ENCODE measurements around the gene ADAM12. TPM values are rescaled to one million over a fixed set of nuclear protein-coding genes. Genes with fewer than 3 reads are reported as not detected.

ADAM12 gene
- polyA plus RNA-seq, 1 of the 3 experiments (the other 2 are of a cell fraction), result 25.0 TPM

DNA sequence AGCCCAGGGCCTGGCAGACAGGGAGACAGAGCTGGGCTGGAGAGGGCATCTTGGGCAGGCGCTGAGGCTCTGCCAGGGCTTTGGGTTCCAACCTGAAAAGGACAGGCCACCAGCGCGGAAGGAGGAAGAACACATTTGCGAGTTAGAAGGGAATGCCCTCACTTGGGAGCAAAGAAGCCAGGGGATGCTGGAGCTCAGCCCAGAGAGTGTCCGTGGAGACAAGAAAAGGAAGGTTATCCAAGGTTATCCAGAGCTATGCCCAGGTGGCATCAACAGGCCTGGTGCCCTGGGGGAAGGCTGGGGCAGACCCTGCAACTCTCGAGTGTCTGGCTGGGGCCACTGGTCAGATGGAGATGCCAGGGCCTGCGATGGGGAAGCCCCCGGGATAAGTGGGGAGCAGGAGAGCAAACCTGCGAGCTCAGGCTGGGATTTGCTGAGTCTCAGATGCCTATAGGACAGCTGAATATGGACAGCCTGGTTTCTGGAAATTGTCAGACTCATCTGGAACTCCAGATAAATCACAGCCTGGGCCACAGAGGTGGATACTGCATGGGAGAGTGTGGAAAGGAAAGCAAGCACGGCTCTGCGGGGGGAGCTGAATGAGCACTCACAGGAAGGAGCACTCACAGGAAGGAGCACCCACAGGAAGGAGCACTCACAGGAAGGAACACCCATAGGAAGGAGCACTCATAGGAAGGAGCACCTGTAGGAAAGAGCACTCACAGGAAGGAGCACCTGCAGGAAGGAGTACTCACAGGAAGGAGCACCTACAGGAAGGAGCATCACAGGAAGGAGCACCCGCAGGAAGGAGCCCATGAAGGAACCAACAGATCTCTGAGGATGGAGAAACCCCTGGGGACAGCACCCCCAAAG, 152.1 kb downstream of the ADAM12 start:
- DNase-seq, result peak; percentile 74
- POLR2A ChIA-PET, result no interaction called here
- H2AFZ ChIP-seq (ENCODE audit: low read depth), result no peak overlapping the region

More for the DNA sequence above, 152.1 kb downstream of the ADAM12 start:
- H3K9me3 ChIP-seq, result no peaks in the 10 kb centered on the region
- H3K79me2 ChIP-seq (ENCODE audit: insufficient read depth), result no peaks in the 10 kb centered on the region
- H3K27me3 ChIP-seq (ENCODE audit: insufficient read depth), result no peaks in the 10 kb centered on the region
- no peaks in the 10 kb centered on the region for H3F3A ChIP-seq (replicated peaks; ENCODE audit: insufficient read depth)
- no peaks in the 10 kb centered on the region for H3K36me3 ChIP-seq (replicated peaks in 1 of 2; ENCODE audit: control insufficient read depth in 1 of 2, insufficient read depth in 2 of 2, low read length in 1 of 2)
- WGBS (ENCODE audit: low lambda C conversion rate), result 82% methylated on average over 9 of the region's 12 CpGs
- H3K4me3 ChIP-seq (ENCODE audit: low read depth in 2 of 2, low read length in 1 of 2), result no peak overlapping the region
- H3K9ac ChIP-seq, result no peak overlapping the region
- peaks cover 0 to 38% of the 10 kb centered on the region in 2 experiments; a peak in 2 of 4 replicates for H3K4me1 ChIP-seq (ENCODE audit: control insufficient read depth in 1 of 2, insufficient read depth in 2 of 2, low read depth in 1 of 2, low read length in 1 of 2)
- CTCF ChIA-PET, result interaction anchor here (0.8 to 1.9 kb wide), 6 partner anchors 11 to 302 kb away, joined by 3 to 7 read pairs (median 3); no protein-coding TSS in a partner anchor
- TF ChIP-seq SMC3 (IDR thresholded peaks at IDR 0.05; ENCODE audit: low read depth, low read length), result no peak
- TF ChIP-seq FOXJ3 (CRISPR knock-in tag; IDR thresholded peaks at IDR 0.05), result peak; percentile 66; the same call in 1 of the 2 replicates
- no peak for TF ChIP-seq IRF3 (IDR thresholded peaks at IDR 0.05; ENCODE audit: low read depth, low read length)
- no peak for TF ChIP-seq YY1 (IDR thresholded peaks at IDR 0.05; ENCODE audit: low read depth)
- no peak for TF ChIP-seq RFX5 (IDR thresholded peaks at IDR 0.05; ENCODE audit: low read length)
- TF ChIP-seq GABPA (IDR thresholded peaks at IDR 0.05; ENCODE audit: low read depth), result peak; percentile 56
- TF ChIP-seq POLR2AphosphoS5 (IDR thresholded peaks at IDR 0.05; ENCODE audit: low read depth, low read length), result no peak
- no peak for TF ChIP-seq REST (IDR thresholded peaks at IDR 0.05; ENCODE audit: low read depth, low read length)
- TF ChIP-seq EP300 (IDR thresholded peaks at IDR 0.05; ENCODE audit: borderline replicate concordance in 1 of 2, low read depth in 1 of 2, low read length in 1 of 2), result peak in 1 of 2 experiments; percentile 88; a peak in 2 of 4 replicates
- TF ChIP-seq MAX (IDR thresholded peaks at IDR 0.05; ENCODE audit: low read depth), result no peak
- peak; percentile 29; the same call in 1 of the 2 replicates for TF ChIP-seq RCOR1 (IDR thresholded peaks at IDR 0.05; ENCODE audit: low read length)
- H3K4me2 ChIP-seq, result no peak overlapping the region
- no peaks in the 10 kb centered on the region for H4K20me1 ChIP-seq (ENCODE audit: insufficient read depth)
- peak overlapping the region in 1 of 2 experiments; percentile 91; a peak in 2 of 4 replicates for H3K27ac ChIP-seq (ENCODE audit: low read depth in 2 of 2, low read length in 1 of 2)
- H3K9me2 ChIP-seq, result no peaks in the 10 kb centered on the region

Measured in SK-N-SH (cell line).